HL-60 (cell line): ENCODE results near the gene LMBR1.

ENCODE experiments used
- CTCF ChIP-seq: IDR thresholded peaks from one replicate; pipeline ENCODE4 v1.5.1; 2011; ENCODE audit warnings: low read length, control low read depth, inconsistent platforms; ENCODE audit not compliant: insufficient read depth
- REST ChIP-seq: IDR thresholded peaks from 2 replicates; pipeline ENCODE4 v1.6.1; 2012; ENCODE audit warnings: low read depth; ENCODE audit not compliant: insufficient replicate concordance

GRCh38 chr7:156692849-156693248 lies 200.1 kb downstream of the LMBR1 start:
- no peak for TF ChIP-seq CTCF
- no peak for TF ChIP-seq REST
